Right forelimb (tissue), 1 donor: ENCODE data around the gene PTCD3.

Experiments
- DNase-seq: peaks from one replicate; pipeline ENCODE4 v3.0.0-alpha.2; 2018

PTCD3 gene

GRCh38 chr2:86105969-86106945 is at the start of gene PTCD3:
Gene PTCD3, plus strand, starts transcription at chr2:86106235. Its CDS starts 13 bp downstream, at chr2:86106248.
- DNase-seq: peak; percentile 93

- DNase-seq: no peak
These were observed 49.3 kb upstream of the PTCD3 start for GRCh38 chr2:86056590-86057331.

GRCh38 chr2:86062043-86062442 is 44.0 kb upstream of the PTCD3 start:
- no peak for DNase-seq

GRCh38 chr2:86064006-86064405 is 42.0 kb upstream of the PTCD3 start:
- DNase-seq: no peak

- DNase-seq: no peak
These were observed 40.5 kb upstream of the PTCD3 start for GRCh38 chr2:86065512-86065911.

- DNase-seq: no peak
These were observed 39.9 kb upstream of the PTCD3 start for GRCh38 chr2:86066007-86066578.

- no peak for DNase-seq
These were observed 39.1 kb upstream of the PTCD3 start for GRCh38 chr2:86066915-86067314.

- DNase-seq: no peak
These were observed 37.9 kb upstream of the PTCD3 start for GRCh38 chr2:86068136-86068588.

- no peak for DNase-seq
These were observed 37.4 kb upstream of the PTCD3 start for GRCh38 chr2:86068648-86069047.

GRCh38 chr2:86069091-86069685 is 36.8 kb upstream of the PTCD3 start:
- no peak for DNase-seq

GRCh38 chr2:86069783-86070339 is 36.2 kb upstream of the PTCD3 start:
- DNase-seq: no peak

GRCh38 chr2:86070868-86071267 is 35.2 kb upstream of the PTCD3 start:
- no peak for DNase-seq

- DNase-seq: peak; percentile 70
These were observed 33.7 kb upstream of the PTCD3 start for GRCh38 chr2:86072271-86072858.

- no peak for DNase-seq
These were observed 32.8 kb upstream of the PTCD3 start for GRCh38 chr2:86073225-86073624.

- DNase-seq: no peak
These were observed 31.8 kb upstream of the PTCD3 start for GRCh38 chr2:86074256-86074655.

GRCh38 chr2:86074811-86075210 is 31.2 kb upstream of the PTCD3 start:
- DNase-seq: no peak

GRCh38 chr2:86075886-86076285 is 30.1 kb upstream of the PTCD3 start:
- DNase-seq: no peak

- DNase-seq: no peak
These were observed 27.1 kb upstream of the PTCD3 start for GRCh38 chr2:86078774-86079545.

GRCh38 chr2:86079981-86080911 is 25.8 kb upstream of the PTCD3 start:
- peak; percentile 83 for DNase-seq

GRCh38 chr2:86081724-86082123 is 24.3 kb upstream of the PTCD3 start:
- DNase-seq: no peak
